CD4-positive, CD25-positive, alpha-beta regulatory T cell (primary cell): ENCODE measurements around the gene TIAM1. TPM values are rescaled to one million over a fixed set of nuclear protein-coding genes. Genes with fewer than 3 reads are reported as not detected.

Source experiments
- ATAC-seq, 2 donors: fragments of 150-1000 bp; cut with Tn5 transposase; one replicate each; pipeline ENCODE4 v1.10.0; 2021; ENCODE audit warnings: low read depth in 2 of 2, moderate number of reproducible peaks in 2 of 2, moderate library complexity in 1 of 2
- DNase-seq, 3 donors: peaks; one replicate each; pipeline versions ENCODE4 v3.0.0 to v3.0.0-alpha.2; 2012 to 2022; ENCODE audit warnings: mixed read lengths in 1 of 3
- H3K27ac ChIP-seq: one replicate; pipeline ENCODE4 v1.7.0; 2013; ENCODE audit warnings: mild to moderate bottlenecking, low read length; ENCODE audit not compliant: insufficient read depth, poor library complexity, severe bottlenecking
- H3K27me3 ChIP-seq: one replicate; pipeline ENCODE4 v1.7.0; 2013; ENCODE audit warnings: low read length; ENCODE audit not compliant: control insufficient read depth, insufficient read depth
- H3K36me3 ChIP-seq: one replicate; pipeline ENCODE4 v1.7.0; 2013; ENCODE audit warnings: mild to moderate bottlenecking, low read length, moderate library complexity; ENCODE audit not compliant: control insufficient read depth, insufficient read depth
- H3K4me1 ChIP-seq: 2 replicates; pipeline ENCODE4 v1.7.0; 2013; ENCODE audit warnings: mild to moderate bottlenecking, low read length; ENCODE audit not compliant: insufficient read depth, control insufficient read depth, poor library complexity, severe bottlenecking
- H3K4me3 ChIP-seq: one replicate; pipeline ENCODE4 v1.7.0; 2013; ENCODE audit warnings: low read depth, mild to moderate bottlenecking, low read length, moderate library complexity
- H3K9me3 ChIP-seq, 2 experiments: 1 replicate in 1 of 2; 2 replicates in 1 of 2; pipeline ENCODE4 v1.7.0; 2013; ENCODE audit warnings: low read length in 2 of 2, mild to moderate bottlenecking in 1 of 2, moderate library complexity in 1 of 2; ENCODE audit not compliant: control insufficient read depth in 2 of 2
- H3K27ac Mint-ChIP-seq, 3 donors: one replicate each; pipeline ENCODE4 v1.8.0; 2020 to 2022; ENCODE audit warnings: mild to moderate bottlenecking in 3 of 3, mixed read lengths in 3 of 3, moderate library complexity in 2 of 3
- H3K27me3 Mint-ChIP-seq: one replicate; pipeline ENCODE4 v1.8.0; 2022; ENCODE audit warnings: mild to moderate bottlenecking, mixed read lengths
- H3K36me3 Mint-ChIP-seq: one replicate; pipeline ENCODE4 v1.8.0; 2020; ENCODE audit warnings: mixed read lengths
- H3K4me1 Mint-ChIP-seq, 4 donors: one replicate each; pipeline ENCODE4 v1.8.0; 2020 to 2022; ENCODE audit warnings: mixed read lengths in 4 of 4, mild to moderate bottlenecking in 1 of 4
- H3K4me3 Mint-ChIP-seq, 4 donors: one replicate each; pipeline ENCODE4 v1.8.0; 2020 to 2022; ENCODE audit warnings: mild to moderate bottlenecking in 4 of 4, mixed read lengths in 4 of 4, moderate library complexity in 3 of 4
- H3K9me3 Mint-ChIP-seq, 7 donors: one replicate each; pipeline ENCODE4 v1.8.0; 2020 to 2022; ENCODE audit warnings: mixed read lengths in 7 of 7, mild to moderate bottlenecking in 3 of 7, moderate library complexity in 2 of 7
- polyA plus RNA-seq, 4 donors: library from polyadenylated mRNA; unstranded; fragments of 300-500 nt; fragmentation: Illumina TruSeq; gene quantifications; one replicate each; pipeline ENCODE4 v1.2.3, GENCODE V29; 2021
- total RNA-seq: library from RNA; stranded (reverse); gene quantifications from one replicate; pipeline ENCODE4 v1.2.3, GENCODE V29; 2022

Gene TIAM1
- total and polyA plus RNA-seq, 5 donors from 2014 or later: 31.1 to 142 (median 35.2) TPM

DNA sequence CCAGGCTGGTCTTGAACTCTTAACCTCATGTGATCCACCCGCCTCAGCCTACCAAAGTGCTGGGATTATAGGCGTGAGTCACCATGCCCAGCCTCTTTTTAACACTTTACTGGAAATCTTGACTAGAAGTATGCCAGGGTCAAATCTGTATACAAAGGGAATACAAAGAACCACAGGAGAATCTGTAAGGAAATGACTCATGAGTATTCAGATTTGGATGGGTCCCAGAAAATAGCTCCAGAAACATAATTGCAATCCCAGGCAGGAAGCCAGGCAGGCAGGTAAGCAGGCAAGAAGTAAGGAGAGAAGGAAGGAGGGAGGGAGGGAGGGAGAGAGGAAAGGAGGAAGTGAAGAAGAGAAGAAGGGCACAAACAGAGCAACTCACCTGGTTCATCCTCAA, 22.8 kb upstream of the TIAM1 start:
- H3K27me3 ChIP-seq: no peaks in the 10 kb centered on the region
- no peaks in the 10 kb centered on the region for H3K36me3 Mint-ChIP-seq
- DNase-seq (no peak), ATAC-seq (no peak)
- peaks cover 19 to 25% (median 20%) of the 10 kb centered on the region in 4 donors for H3K4me1 Mint-ChIP-seq
- peaks cover 19% of the 10 kb centered on the region for H3K4me1 ChIP-seq
- no peak overlapping the region for H3K4me3 ChIP-seq
- H3K9me3 ChIP-seq: no peaks in the 10 kb centered on the region
- H3K9me3 Mint-ChIP-seq: peaks cover 0 to 8% (median 0%) of the 10 kb centered on the region in 7 donors
- H3K36me3 ChIP-seq: no peaks in the 10 kb centered on the region
- no peak overlapping the region for H3K27ac ChIP-seq
- no peaks in the 10 kb centered on the region for H3K27me3 Mint-ChIP-seq
- H3K27ac Mint-ChIP-seq: no peak overlapping the region
- no peak overlapping the region for H3K4me3 Mint-ChIP-seq

DNA sequence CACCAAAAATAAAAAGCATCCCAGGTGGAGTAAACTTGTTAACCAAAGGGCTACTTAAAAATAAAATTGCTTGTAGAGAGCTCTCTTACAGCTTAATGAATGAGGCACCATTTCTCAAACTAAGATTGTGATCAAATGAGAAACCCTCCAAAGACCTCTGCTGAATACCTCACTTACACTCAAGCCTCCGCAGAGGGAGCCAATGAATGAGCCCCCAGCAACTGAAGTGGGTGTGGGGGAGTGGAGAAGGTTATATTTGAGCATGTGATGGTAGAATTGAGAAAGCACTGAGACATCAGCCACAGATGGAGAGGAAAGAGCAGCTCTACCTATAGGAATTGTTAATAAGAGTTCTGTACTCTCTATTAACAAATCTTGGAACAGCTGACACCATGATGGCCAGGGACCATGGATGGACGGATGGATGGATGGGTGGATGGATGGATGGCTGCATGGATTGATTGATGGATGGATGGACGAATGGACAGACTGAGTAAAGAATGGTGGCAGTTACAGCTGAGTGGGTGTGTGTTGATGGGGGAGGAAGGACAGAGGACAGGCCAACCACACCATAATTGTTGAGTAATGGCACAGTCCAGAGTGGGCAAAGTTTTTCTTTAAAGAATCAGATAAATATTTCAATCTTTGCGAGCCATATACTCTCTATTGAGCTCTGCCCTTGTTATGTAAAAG, 20.3 kb upstream of the TIAM1 start:
- peaks cover 19 to 25% (median 20%) of the 10 kb centered on the region in 4 donors for H3K4me1 Mint-ChIP-seq
- H3K36me3 Mint-ChIP-seq: no peaks in the 10 kb centered on the region
- peak overlapping the region in 2 of 3 donors; percentile 26 to 33 for H3K27ac Mint-ChIP-seq
- peaks cover 0 to 4% of the 10 kb centered on the region in 2 experiments for H3K9me3 ChIP-seq
- no peak overlapping the region for H3K27ac ChIP-seq
- no peaks in the 10 kb centered on the region for H3K27me3 Mint-ChIP-seq
- peaks cover 19% of the 10 kb centered on the region for H3K4me1 ChIP-seq
- peaks cover 0 to 12% (median 2%) of the 10 kb centered on the region in 7 donors for H3K9me3 Mint-ChIP-seq
- peak overlapping the region; percentile 6 to 61 (median 22) for H3K4me3 Mint-ChIP-seq
- peak overlapping the region; percentile 29 for H3K4me3 ChIP-seq
- no peaks in the 10 kb centered on the region for H3K27me3 ChIP-seq
- no peaks in the 10 kb centered on the region for H3K36me3 ChIP-seq
- DNase-seq: no peak
- ATAC-seq: no peak

DNA sequence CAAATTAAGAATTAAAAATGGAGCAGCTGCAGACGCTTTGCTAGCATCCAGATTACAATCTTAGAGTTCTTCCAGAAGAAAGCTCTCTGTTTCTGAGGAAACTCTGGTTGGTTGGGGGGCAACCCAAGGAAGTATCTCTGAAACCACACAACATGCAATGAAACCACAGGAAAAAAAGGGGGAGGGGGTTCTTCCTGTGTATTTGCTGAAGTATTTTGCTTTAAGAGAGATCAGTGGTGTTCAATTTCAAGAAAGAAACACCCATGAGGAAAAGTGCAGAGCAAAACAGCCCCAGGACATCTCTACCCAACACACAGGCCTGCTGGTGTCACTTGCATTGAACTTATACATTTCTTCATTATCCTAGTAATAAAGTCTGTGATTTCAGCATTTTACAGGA, 19.7 kb upstream of the TIAM1 start:
- ATAC-seq: peak; percentile 28 to 34

DNA sequence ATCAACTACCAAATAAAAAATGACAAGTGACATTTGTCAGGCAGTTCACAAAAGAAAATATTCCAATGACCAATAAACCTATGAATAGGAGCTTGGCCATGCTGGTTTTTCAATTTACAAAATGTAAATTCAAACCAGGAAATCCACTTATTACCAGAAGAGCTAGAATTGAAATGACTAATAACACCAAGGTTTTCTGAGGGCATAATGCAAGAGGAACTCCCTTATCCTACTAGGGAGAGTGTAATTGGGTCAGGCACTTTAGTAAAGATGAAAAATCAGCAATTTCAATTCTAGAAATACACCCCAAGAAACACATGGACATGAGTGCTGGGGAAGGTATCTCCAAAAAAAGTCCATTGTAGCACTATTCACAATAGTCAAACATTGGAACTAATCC, 16.7 kb upstream of the TIAM1 start:
- H3K9me3 ChIP-seq: peaks cover 0 to 5% of the 10 kb centered on the region in 2 experiments
- H3K27me3 ChIP-seq: no peaks in the 10 kb centered on the region
- Mint-ChIP-seq H3K27ac (no peak overlapping the region), H3K36me3 (no peaks in the 10 kb centered on the region), H3K4me1 (peaks cover 19 to 31% (median 26%) of the 10 kb centered on the region in 4 donors), H3K4me3 (no peak overlapping the region), H3K27me3 (no peaks in the 10 kb centered on the region), H3K9me3 (peaks cover 0 to 12% (median 4%) of the 10 kb centered on the region in 7 donors)
- no peaks in the 10 kb centered on the region for H3K36me3 ChIP-seq
- ATAC-seq (no peak), DNase-seq (no peak)
- H3K4me3 ChIP-seq: no peak overlapping the region
- H3K4me1 ChIP-seq: peaks cover 19% of the 10 kb centered on the region
- no peak overlapping the region for H3K27ac ChIP-seq

More for the DNA sequence above, 19.7 kb upstream of the TIAM1 start:
- Histone ChIP-seq H3K36me3 (no peaks in the 10 kb centered on the region), H3K9me3 (peaks cover 0 to 4% of the 10 kb centered on the region in 2 experiments), H3K4me1 (peaks cover 19% of the 10 kb centered on the region), H3K4me3 (peak overlapping the region; percentile 29), H3K27ac (no peak overlapping the region), H3K27me3 (no peaks in the 10 kb centered on the region)
- peaks cover 0 to 12% (median 4%) of the 10 kb centered on the region in 7 donors for H3K9me3 Mint-ChIP-seq
- no peaks in the 10 kb centered on the region for H3K27me3 Mint-ChIP-seq
- peaks cover 19 to 25% (median 20%) of the 10 kb centered on the region in 4 donors for H3K4me1 Mint-ChIP-seq
- H3K27ac Mint-ChIP-seq: peak overlapping the region in 2 of 3 donors; percentile 26 to 65
- H3K36me3 Mint-ChIP-seq: no peaks in the 10 kb centered on the region
- DNase-seq: peak in 1 of 3 donors; percentile 77
- peak overlapping the region; percentile 6 to 64 (median 38) for H3K4me3 Mint-ChIP-seq

DNA sequence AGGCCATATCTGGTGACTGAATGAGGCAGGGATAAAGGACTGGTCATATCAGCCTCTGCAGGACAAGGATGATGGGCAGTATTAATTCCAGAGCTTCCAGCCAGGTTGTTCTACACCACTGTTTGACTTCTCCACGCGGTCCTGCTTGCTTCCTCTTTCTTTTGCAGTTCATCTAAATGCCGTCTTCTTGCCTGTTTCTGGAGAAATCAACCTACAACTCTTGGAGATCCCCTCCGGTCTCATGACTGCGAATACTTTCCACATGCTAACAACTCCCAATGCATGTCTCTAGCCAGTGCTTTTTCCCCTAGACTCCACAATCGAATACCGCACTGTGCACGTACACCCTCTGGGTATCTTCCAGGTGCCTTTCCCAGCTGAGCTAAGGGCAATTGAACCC, 14.1 kb upstream of the TIAM1 start:
- H3K4me1 ChIP-seq: peaks cover 20% of the 10 kb centered on the region
- Mint-ChIP-seq H3K4me1 (peaks cover 11 to 32% (median 23%) of the 10 kb centered on the region in 4 donors), H3K27me3 (no peaks in the 10 kb centered on the region), H3K27ac (no peak overlapping the region), H3K36me3 (no peaks in the 10 kb centered on the region), H3K9me3 (peaks cover 0 to 10% (median 4%) of the 10 kb centered on the region in 7 donors), H3K4me3 (no peak overlapping the region)
- no peak for DNase-seq
- peaks cover 0 to 5% of the 10 kb centered on the region in 2 experiments for H3K9me3 ChIP-seq
- H3K4me3 ChIP-seq: no peak overlapping the region
- ATAC-seq: no peak
- no peaks in the 10 kb centered on the region for H3K36me3 ChIP-seq
- no peaks in the 10 kb centered on the region for H3K27me3 ChIP-seq
- H3K27ac ChIP-seq: no peak overlapping the region

DNA sequence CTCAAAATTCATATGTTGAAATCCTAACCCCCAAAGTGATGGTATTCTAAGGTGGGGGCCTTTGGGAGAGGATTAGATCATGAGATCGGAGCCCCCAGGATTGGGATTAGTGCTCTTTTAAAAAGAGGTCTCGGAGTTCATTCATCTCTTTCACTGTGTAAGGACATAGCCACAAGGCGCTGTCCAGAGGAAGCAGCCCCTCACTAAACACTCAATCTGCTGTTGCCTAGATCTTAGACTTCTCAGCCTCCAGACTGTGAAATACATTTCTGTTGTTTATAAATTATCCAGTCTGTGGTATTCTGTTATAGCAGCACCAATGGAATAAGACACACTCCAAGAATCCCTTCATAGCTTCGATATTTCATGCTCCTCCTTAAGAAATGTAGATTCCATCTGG, 12.4 kb upstream of the TIAM1 start:
- Histone ChIP-seq H3K27me3 (no peaks in the 10 kb centered on the region), H3K36me3 (no peaks in the 10 kb centered on the region), H3K9me3 (peaks cover 0 to 5% of the 10 kb centered on the region in 2 experiments), H3K4me3 (no peak overlapping the region), H3K4me1 (peaks cover 25% of the 10 kb centered on the region), H3K27ac (no peak overlapping the region)
- ATAC-seq (no peak), DNase-seq (no peak)
- Mint-ChIP-seq H3K27me3 (no peaks in the 10 kb centered on the region), H3K4me1 (peaks cover 11 to 39% (median 26%) of the 10 kb centered on the region in 4 donors), H3K9me3 (peaks cover 0 to 10% (median 4%) of the 10 kb centered on the region in 7 donors), H3K36me3 (no peaks in the 10 kb centered on the region), H3K27ac (peak overlapping the region in 1 of 3 donors; percentile 10), H3K4me3 (no peak overlapping the region)

DNA sequence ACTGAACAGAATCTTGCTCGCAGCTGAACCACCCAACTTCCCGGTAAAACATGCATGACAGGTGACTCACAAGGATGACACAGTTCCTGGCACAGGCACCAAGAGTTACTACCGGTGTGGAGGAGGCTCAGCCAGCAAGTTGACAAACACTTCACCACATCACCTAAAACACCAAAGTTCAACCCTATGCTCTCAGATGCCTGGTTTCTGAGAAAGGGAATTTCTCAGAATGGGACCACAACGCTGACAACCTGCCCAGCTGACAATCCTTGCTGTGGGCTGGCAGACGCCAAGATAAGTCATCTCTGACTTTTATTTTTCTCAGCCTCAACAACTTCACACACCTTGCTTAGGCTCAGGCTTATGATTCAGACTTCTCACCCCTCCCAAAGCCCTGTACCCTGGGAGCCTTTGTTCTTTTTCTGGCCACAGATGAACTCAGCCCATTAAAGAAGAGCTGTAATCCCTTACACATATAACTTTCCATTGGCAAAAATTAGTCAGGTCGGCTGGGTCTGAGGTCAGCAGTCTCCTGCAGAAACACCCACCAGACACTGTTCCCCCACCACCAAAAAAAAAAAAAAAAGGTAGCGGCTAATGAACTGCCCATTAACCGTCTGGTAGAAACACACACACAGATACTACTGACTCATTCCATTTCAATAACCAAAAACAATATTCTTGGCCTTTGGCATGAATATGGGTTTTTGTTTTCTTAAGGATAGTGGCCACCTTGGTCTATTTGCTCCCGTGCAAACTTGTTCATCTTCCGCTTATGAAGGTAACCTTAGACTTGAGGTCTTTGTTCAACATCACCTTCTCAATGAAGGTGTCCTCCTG, 10.8 kb upstream of the TIAM1 start:
- peak overlapping the region; percentile 89 to 93 (median 89) for H3K27ac Mint-ChIP-seq
- H3K27ac ChIP-seq: peak overlapping the region; percentile 34
- no peaks in the 10 kb centered on the region for H3K27me3 Mint-ChIP-seq
- no peaks in the 10 kb centered on the region for H3K36me3 Mint-ChIP-seq
- peaks cover 25% of the 10 kb centered on the region for H3K4me1 ChIP-seq
- peaks cover 0 to 3% of the 10 kb centered on the region in 2 experiments for H3K9me3 ChIP-seq
- peaks cover 11 to 39% (median 26%) of the 10 kb centered on the region in 4 donors for H3K4me1 Mint-ChIP-seq
- H3K4me3 ChIP-seq: peak overlapping the region; percentile 55
- H3K36me3 ChIP-seq: no peaks in the 10 kb centered on the region
- ATAC-seq (peak; percentile 89 to 90), DNase-seq (peak; percentile 15 to 99 (median 28))
- H3K9me3 Mint-ChIP-seq: peaks cover 0 to 7% (median 4%) of the 10 kb centered on the region in 7 donors
- peak overlapping the region; percentile 7 to 77 (median 56) for H3K4me3 Mint-ChIP-seq
- no peaks in the 10 kb centered on the region for H3K27me3 ChIP-seq
